MG63 (cell line): ENCODE measurements around the gene FAM234A. TPM values are rescaled to one million over a fixed set of nuclear protein-coding genes. Genes with fewer than 3 reads are reported as not detected.
"Not testable (repeated sequence)": the region's sequence is repeated elsewhere in the genome, so short reads cannot be mapped to it uniquely, and the experiment has no call there.

Source experiments
- DNase-seq: peaks from one replicate; pipeline ENCODE4 v3.0.0-alpha.2; 2020
- H3K27me3 ChIP-seq: fragments of 250-450 bp; sonication (Bioruptor Pico); 2 replicates; pipeline ENCODE4 v1.5.1; 2020; ENCODE audit warnings: mild to moderate bottlenecking, moderate library complexity
- H3K36me3 ChIP-seq: fragments of 250-450 bp; sonication (Bioruptor Pico); 2 replicates; pipeline ENCODE4 v1.5.1; 2020; ENCODE audit warnings: mild to moderate bottlenecking, moderate library complexity
- H3K4me3 ChIP-seq: fragments of 250-450 bp; sonication (Bioruptor Pico); 2 replicates; pipeline ENCODE4 v1.5.1; 2020; ENCODE audit warnings: mild to moderate bottlenecking, moderate library complexity
- H3K9me3 ChIP-seq: fragments of 250-450 bp; sonication (Bioruptor Pico); 2 replicates; pipeline ENCODE4 v1.5.1; 2020; ENCODE audit warnings: mild to moderate bottlenecking, moderate library complexity
- total RNA-seq: library from RNA; depleted of rRNA; stranded (reverse); fragments of >200 nt; shearing (Covaris generic); gene quantifications from 2 replicates; pipeline ENCODE4 v1.2.3, GENCODE V29; 2014; ENCODE audit warnings: low replicate concordance

Gene FAM234A
- total RNA-seq, 1 experiment from 2014 or later, result 106 TPM

DNA sequence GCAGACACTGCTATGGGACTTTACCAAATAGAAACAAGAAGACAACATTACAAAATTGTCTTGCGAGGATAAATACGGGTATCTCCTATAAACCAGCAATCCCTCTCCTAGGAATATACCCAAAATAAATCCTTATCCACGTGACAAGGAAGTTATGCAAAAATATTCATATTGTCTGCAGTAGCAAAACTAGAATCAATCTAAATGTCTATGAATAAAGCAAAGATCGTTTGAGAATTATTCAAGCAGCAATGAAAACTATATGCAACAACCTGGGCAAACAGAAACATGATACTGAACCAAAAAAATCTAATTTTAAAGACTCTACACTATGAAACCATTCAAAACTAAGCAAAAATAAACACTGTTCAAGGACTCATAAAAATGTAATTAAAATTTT lies 14.6 kb upstream of the FAM234A start:
- Histone ChIP-seq H3K36me3 (peaks cover 84% of the 10 kb centered on the region), H3K4me3 (no peak overlapping the region), H3K27me3 (no peaks in the 10 kb centered on the region), H3K9me3 (no peaks in the 10 kb centered on the region)
- no peak for DNase-seq

- DNase-seq, result no peak
These were observed 6.3 kb upstream of the FAM234A start for GRCh38 chr16:228151-228851.

DNA sequence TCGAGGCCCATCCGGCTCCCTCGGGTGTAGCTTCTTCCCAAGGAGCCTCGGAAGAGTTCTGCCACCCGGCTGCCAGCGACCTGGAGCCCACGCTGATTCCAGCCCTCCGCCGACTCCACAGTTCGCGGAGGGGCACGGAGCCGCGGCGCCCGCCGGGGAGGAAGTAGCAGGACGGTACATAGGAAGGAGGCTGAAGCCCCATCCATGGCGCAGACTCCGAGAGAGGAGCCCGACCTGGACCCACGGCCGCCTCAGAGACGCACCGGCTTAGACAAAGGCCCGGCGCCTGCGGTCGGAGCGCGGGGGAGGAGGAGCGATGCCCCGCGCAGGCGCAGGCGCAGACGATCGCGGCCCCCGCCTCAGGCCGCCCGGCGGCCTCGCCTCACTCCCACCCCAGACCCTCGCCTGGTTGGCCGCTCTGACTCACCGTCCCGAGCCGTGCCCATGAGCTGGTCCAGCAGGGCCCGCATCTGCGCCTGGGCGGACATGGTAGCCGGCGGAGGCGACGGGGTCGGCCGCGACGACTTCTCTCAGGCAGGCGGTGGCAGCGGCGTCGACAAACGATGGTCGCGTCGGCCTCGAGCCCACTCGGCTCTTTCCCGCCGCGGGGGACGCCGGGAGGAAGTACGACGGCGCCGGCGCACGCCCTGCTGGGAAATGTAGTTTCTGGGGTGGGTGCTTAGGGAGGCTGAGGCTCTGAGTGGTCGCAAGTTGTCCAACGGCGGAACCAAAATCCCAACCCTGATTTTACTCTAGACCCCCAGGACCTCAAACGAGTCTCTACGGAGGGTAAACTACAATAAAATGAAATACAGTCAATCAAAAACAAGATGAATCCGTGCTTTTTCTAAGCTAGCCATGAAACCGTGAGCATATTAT lies 5.5 kb upstream of the FAM234A start, which contains the start of gene LUC7L:
Gene LUC7L (minus strand): TSS at position 598 of the 879 bp plus-strand sequence. CDS start 110 bp downstream, at position 488.
- peak; percentile 92 for DNase-seq
- no peaks in the 10 kb centered on the region for H3K9me3 ChIP-seq
- H3K36me3 ChIP-seq, result peaks cover 45% of the 10 kb centered on the region
- H3K4me3 ChIP-seq, result peak within 1 kb of the TSS; percentile 78
- H3K27me3 ChIP-seq, result no peaks in the 10 kb centered on the region

More at GRCh38 chr16:228151-228851, 6.3 kb upstream of the FAM234A start:
- Histone ChIP-seq H3K4me3 (peak overlapping the region; percentile 78), H3K36me3 (peaks cover 51% of the 10 kb centered on the region), H3K27me3 (no peaks in the 10 kb centered on the region), H3K9me3 (no peaks in the 10 kb centered on the region)

DNA sequence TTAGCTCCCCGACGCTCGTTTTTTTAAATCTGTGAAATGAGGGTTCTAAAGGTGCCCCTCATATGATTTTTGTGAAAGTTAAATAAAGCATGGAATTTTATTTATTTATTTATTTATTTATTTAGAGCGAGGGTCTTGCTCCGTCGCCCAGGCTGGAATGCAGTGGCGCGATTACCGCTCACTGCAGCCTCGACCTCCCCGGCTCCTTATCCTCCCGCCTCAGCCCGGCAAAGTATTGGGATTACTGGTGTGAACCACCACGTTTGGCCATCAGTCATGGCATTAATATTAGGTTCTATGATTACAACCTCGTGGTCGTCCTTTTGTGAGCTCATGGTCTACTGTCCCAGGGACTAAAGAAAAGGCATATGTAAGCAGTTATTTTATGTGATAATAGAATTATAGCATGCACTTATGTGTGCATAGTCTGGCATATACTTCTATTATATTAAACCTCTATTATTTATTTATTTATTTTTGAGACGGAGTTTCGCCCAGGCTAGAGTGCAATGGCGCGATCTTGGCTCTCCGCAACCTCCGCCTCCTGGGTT lies 4.8 kb upstream of the FAM234A start:
- peaks cover 38% of the 10 kb centered on the region for H3K36me3 ChIP-seq
- H3K9me3 ChIP-seq, result no peaks in the 10 kb centered on the region
- peak overlapping the region; percentile 78 for H3K4me3 ChIP-seq
- DNase-seq, result no peak
- no peaks in the 10 kb centered on the region for H3K27me3 ChIP-seq

DNA sequence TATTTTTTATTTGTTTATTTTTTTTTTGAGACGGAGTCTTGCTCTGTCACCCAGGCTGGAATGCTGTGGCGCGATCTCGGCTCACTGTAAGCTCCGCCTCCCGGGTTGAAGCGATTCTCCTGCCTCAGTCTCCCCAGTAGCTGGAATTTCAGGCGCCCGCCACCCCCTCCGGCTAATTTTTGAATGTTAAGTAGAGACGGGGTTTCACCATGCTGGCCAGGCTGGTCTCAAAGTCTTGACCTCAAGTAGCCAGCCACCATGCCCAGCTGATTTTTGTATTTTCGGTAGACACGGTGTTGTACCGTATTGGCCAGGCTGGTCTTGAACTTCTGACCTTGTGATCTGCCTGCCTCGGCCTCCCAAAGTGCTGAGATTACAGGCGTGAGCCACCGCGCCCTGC lies 4.3 kb upstream of the FAM234A start:
- H3K36me3 ChIP-seq, result peaks cover 33% of the 10 kb centered on the region
- not testable (repeated sequence) for H3K9me3 ChIP-seq, DNase-seq, H3K4me3 ChIP-seq, H3K27me3 ChIP-seq

- H3K36me3 ChIP-seq, result peaks cover 29% of the 10 kb centered on the region
- no peaks in the 10 kb centered on the region; the same call in 1 of the 2 replicates for H3K9me3 ChIP-seq
- no peak overlapping the region for H3K4me3 ChIP-seq
- no peak for DNase-seq
- no peaks in the 10 kb centered on the region for H3K27me3 ChIP-seq
These were observed 3.7 kb upstream of the FAM234A start for GRCh38 chr16:230949-231348.

GRCh38 chr16:239948-240277 lies 5.3 kb downstream of the FAM234A start:
- H3K9me3 ChIP-seq, result no peaks in the 10 kb centered on the region; the same call in 1 of the 2 replicates
- H3K4me3 ChIP-seq, result no peak overlapping the region
- H3K27me3 ChIP-seq, result no peaks in the 10 kb centered on the region
- no peak for DNase-seq
- H3K36me3 ChIP-seq, result peaks cover 5% of the 10 kb centered on the region; the same call in 1 of the 2 replicates

DNA sequence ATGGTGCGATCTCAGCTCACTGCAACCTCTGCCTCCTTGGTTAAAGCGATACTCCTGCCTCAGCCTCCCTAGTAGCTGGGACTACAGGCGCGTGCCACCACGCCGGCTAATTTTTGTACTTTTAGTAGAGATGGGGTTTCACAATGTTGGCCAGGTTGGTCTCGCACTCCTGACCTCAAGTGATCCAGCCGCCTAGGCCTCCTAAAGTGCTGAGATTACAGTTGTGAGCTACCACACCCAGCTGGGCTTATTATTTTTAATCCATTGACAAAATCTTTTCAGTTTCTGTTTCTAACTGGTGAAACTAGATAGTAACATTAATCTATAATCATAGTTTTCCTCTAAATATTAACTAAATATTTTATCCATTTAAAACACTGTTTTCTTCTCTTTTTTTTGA lies 5.9 kb downstream of the FAM234A start:
- Histone ChIP-seq H3K27me3 (no peaks in the 10 kb centered on the region), H3K4me3 (no peak overlapping the region), H3K36me3 (peaks cover 5% of the 10 kb centered on the region; the same call in 1 of the 2 replicates), H3K9me3 (no peaks in the 10 kb centered on the region)
- no peak for DNase-seq

DNA sequence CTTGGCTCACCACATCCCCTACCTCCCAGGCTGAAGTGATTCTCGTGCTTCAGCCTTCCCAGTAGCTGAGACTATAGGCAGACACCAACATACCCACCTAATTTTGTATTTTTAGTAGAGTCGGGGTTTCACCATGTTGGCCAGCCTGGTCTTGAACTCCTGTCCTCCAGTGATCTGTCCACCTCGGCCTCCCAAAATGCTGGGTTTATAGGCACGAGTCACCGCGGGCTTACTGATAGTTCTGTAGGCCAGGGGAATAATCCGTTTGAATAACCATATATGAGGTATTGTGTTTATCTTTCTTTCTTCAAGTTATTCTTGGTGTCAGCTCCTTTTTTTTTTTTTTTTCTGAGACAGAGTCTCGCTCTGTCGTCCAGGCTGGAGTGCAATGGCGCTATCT lies 7.7 kb downstream of the FAM234A start:
- DNase-seq, result peak; percentile 53

DNA sequence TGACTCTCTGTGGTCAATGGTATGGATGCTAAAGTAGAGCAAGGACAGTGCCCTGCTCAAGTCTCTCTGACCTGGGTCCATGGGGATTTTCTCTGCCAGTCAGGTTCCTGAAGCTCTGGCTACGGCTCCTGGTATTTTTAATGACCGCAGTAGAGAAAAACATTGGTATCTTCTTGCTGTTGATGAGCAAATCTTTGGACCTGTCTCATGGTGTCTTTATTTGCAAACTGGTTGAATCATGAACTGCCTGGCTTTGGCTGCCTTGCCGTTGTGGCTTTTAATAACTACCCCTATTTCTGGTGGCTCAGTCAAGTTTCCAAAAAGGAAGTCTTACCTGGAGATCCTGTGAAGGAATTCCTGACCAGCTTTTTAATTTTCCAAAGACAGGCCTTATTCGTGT lies 8.7 kb downstream of the FAM234A start:
- no peaks in the 10 kb centered on the region for H3K36me3 ChIP-seq
- no peaks in the 10 kb centered on the region for H3K27me3 ChIP-seq
- H3K4me3 ChIP-seq, result no peak overlapping the region
- DNase-seq, result peak; percentile 41
- no peaks in the 10 kb centered on the region for H3K9me3 ChIP-seq

More for the DNA sequence above, 7.7 kb downstream of the FAM234A start:
- Histone ChIP-seq H3K36me3 (peaks cover 5% of the 10 kb centered on the region; the same call in 1 of the 2 replicates), H3K4me3 (no peak overlapping the region), H3K27me3 (no peaks in the 10 kb centered on the region), H3K9me3 (no peaks in the 10 kb centered on the region)

DNA sequence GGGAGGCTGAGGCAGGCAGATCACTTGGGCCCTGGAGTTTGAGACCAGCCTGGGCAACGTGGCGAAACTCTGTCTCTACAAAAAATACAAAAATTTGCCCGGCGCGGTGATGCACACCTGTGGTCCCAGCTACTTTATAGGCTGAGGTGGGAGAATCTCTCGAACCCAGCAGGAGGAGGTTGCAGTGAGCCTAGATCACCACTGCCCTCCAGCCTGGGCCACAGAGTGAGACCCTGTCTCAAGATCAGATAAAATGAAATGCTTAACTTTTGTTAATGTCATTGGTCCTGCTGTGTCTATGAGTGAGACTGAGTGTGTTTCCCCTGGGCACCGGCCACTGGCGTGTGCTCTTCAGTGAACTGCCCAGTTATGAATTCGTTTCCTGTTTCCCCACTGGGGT lies 10.5 kb downstream of the FAM234A start:
- Histone ChIP-seq H3K9me3 (no peaks in the 10 kb centered on the region), H3K4me3 (no peak overlapping the region), H3K27me3 (no peaks in the 10 kb centered on the region), H3K36me3 (0 out of 2 replicates have a peak, but pooled peaks cover 2% of the 10 kb centered on the region)
- no peak for DNase-seq

DNA sequence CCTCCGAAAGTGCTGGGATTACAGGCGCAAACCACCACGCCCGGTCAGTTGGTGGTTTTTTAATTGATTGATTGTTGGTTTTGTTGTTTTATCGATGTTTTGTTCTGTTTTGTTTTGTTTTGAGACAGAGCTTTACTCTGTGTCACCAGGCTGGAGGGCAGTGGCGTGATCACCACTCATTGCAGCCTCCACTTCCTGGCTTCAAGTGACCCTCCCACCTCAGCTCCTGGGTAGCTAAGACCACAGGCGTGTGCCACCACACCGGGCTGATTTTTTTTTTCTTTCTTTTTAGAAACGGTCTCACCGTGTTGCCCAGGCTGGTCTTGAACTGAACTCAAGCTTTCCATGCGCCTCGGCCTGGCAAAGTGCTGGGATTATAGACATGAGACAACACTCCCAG lies 12.4 kb downstream of the FAM234A start:
- DNase-seq, result no peak

GRCh38 chr16:249431-249830 lies 14.8 kb downstream of the FAM234A start:
- H3K9me3 ChIP-seq, result no peaks in the 10 kb centered on the region

More for the DNA sequence above, 12.4 kb downstream of the FAM234A start:
- Histone ChIP-seq H3K4me3 (no peak overlapping the region), H3K9me3 (no peaks in the 10 kb centered on the region), H3K27me3 (no peaks in the 10 kb centered on the region), H3K36me3 (0 out of 2 replicates have a peak, but pooled peaks cover 6% of the 10 kb centered on the region)

DNA sequence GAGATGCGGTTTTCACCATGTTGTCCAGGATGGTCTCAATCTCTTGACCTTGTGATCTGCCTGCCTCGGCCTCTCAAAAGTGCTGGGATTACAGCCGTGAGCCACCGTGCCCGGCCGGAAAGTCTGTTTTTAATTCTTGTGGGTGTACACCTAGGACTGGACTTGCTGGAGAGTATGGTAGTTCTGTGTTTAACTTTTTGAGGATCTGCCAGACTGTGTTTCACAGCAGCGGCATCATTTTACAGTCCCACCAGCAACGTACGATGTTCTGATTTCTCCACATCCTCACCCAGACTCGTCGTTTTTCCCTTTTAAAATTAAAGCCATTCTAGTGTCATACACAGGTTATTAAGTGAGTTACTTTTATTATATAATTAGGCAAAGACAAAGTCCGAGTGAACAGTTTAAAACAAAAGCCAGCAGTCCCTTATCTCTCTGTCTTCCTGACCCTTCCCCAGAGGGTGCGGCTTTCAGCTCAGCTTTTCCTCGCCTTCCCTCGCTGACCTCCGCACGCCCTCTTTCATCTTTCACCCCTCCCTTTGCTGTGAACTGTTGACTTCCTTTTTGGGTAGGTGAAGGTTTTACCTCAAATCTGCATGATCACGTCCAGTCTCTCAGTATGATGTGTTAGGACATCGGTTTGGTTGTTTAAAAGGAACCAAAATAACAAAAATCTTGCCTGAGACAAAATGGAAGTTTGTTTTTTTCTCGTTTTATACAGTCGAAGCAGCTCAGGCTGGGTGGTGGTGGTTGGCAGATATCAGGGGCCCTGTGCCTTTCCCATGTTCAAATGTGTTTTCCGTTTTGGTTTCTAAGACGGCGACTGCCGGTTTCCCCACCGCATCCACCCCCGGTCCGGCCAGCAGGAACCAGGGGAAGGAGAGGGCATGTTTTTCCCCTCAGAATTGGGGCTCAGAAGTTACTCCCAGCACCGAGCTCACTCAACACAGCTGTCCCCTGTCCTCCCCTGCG lies 18.0 kb downstream of the FAM234A start:
- Histone ChIP-seq H3K36me3 (peaks cover 22% of the 10 kb centered on the region), H3K9me3 (no peaks in the 10 kb centered on the region), H3K4me3 (no peak overlapping the region), H3K27me3 (no peaks in the 10 kb centered on the region)
- DNase-seq, result no peak

More at GRCh38 chr16:249431-249830, 14.8 kb downstream of the FAM234A start:
- Histone ChIP-seq H3K36me3 (peaks cover 18% of the 10 kb centered on the region; the same call in 1 of the 2 replicates), H3K4me3 (no peak overlapping the region), H3K27me3 (no peaks in the 10 kb centered on the region)
- DNase-seq, result no peak

DNA sequence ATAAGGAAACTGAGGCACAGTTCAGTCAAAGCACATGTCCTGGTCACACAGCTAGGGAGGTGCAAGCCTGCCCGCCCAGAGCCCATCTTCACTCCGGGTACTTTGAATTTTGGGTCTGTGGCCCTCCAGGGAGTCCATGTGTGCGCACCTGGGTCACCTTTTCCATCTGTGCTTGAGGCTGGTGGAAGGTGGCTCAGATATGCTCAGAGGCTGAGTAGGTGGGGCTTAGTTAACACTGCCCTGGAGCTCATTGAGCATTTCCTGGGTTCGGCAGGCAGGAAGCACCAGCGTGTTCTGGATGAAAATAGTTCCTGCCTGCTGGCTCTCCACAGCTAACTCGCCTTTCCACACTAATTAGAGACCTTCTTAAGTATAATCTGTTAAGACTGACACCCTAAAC lies 19.2 kb downstream of the FAM234A start:
- no peak for DNase-seq
- H3K36me3 ChIP-seq, result peaks cover 22% of the 10 kb centered on the region
- H3K4me3 ChIP-seq, result no peak overlapping the region

GRCh38 chr16:254461-254860 lies 19.8 kb downstream of the FAM234A start:
- no peak for DNase-seq
- Histone ChIP-seq H3K36me3 (peaks cover 23% of the 10 kb centered on the region), H3K4me3 (no peak overlapping the region), H3K27me3 (no peaks in the 10 kb centered on the region), H3K9me3 (no peaks in the 10 kb centered on the region)

More for the DNA sequence above, 19.2 kb downstream of the FAM234A start:
- no peaks in the 10 kb centered on the region for H3K27me3 ChIP-seq
- H3K9me3 ChIP-seq, result no peaks in the 10 kb centered on the region
